ENCODE measurements around the gene RNF213.

DNA sequence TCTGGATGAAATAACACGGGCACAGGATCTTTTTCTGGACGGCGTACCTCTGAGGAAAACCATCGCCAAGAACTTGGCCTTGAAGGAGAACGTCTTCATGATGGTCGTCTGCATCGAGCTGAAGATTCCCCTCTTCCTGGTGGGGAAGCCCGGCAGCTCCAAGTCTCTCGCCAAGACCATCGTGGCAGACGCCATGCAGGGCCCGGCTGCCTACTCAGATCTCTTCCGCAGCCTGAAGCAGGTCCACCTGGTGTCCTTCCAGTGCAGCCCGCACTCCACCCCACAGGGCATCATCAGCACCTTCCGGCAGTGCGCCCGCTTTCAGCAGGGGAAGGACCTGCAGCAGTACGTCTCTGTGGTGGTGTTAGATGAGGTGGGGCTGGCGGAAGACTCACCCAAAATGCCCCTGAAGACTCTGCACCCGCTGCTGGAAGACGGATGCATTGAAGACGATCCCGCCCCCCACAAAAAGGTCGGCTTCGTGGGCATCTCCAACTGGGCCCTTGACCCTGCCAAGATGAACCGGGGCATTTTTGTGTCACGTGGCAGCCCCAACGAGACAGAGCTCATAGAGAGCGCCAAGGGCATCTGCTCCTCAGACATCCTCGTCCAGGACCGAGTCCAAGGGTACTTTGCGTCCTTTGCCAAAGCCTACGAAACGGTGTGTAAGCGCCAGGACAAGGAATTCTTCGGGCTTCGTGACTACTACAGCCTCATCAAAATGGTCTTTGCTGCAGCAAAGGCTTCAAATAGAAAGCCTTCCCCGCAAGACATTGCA lies 86.0 kb downstream of the RNF213 start:
- TF ChIP-seq IRF2 (CRISPR knock-in tag; IDR thresholded peaks at IDR 0.05; ENCODE audit: borderline replicate concordance, low read depth) (no peak), CREB1 (CRISPR knock-in tag; IDR thresholded peaks at IDR 0.05) (no peak), ZNF263 (CRISPR knock-in tag; IDR thresholded peaks at IDR 0.05; ENCODE audit: low read depth) (no peak), ESRRA (CRISPR knock-in tag; IDR thresholded peaks at IDR 0.05; ENCODE audit: borderline replicate concordance) (no peak), NFE2L1 (CRISPR knock-in tag; IDR thresholded peaks at IDR 0.05) (no peak), JUN (CRISPR knock-in tag; IDR thresholded peaks at IDR 0.05) (no peak)
- TF ChIP-seq, protein P1, sequence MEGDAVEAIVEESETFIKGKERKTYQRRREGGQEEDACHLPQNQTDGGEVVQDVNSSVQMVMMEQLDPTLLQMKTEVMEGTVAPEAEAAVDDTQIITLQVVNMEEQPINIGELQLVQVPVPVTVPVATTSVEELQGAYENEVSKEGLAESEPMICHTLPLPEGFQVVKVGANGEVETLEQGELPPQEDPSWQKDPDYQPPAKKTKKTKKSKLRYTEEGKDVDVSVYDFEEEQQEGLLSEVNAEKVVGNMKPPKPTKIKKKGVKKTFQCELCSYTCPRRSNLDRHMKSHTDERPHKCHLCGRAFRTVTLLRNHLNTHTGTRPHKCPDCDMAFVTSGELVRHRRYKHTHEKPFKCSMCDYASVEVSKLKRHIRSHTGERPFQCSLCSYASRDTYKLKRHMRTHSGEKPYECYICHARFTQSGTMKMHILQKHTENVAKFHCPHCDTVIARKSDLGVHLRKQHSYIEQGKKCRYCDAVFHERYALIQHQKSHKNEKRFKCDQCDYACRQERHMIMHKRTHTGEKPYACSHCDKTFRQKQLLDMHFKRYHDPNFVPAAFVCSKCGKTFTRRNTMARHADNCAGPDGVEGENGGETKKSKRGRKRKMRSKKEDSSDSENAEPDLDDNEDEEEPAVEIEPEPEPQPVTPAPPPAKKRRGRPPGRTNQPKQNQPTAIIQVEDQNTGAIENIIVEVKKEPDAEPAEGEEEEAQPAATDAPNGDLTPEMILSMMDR (IDR thresholded peaks at IDR 0.05): no peak
- TF ChIP-seq, protein P2, sequence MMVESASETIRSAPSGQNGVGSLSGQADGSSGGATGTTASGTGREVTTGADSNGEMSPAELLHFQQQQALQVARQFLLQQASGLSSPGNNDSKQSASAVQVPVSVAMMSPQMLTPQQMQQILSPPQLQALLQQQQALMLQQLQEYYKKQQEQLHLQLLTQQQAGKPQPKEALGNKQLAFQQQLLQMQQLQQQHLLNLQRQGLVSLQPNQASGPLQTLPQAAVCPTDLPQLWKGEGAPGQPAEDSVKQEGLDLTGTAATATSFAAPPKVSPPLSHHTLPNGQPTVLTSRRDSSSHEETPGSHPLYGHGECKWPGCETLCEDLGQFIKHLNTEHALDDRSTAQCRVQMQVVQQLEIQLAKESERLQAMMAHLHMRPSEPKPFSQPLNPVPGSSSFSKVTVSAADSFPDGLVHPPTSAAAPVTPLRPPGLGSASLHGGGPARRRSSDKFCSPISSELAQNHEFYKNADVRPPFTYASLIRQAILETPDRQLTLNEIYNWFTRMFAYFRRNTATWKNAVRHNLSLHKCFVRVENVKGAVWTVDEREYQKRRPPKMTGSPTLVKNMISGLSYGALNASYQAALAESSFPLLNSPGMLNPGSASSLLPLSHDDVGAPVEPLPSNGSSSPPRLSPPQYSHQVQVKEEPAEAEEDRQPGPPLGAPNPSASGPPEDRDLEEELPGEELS (CRISPR knock-in tag; IDR thresholded peaks at IDR 0.05): no peak
- TF ChIP-seq, protein P3, sequence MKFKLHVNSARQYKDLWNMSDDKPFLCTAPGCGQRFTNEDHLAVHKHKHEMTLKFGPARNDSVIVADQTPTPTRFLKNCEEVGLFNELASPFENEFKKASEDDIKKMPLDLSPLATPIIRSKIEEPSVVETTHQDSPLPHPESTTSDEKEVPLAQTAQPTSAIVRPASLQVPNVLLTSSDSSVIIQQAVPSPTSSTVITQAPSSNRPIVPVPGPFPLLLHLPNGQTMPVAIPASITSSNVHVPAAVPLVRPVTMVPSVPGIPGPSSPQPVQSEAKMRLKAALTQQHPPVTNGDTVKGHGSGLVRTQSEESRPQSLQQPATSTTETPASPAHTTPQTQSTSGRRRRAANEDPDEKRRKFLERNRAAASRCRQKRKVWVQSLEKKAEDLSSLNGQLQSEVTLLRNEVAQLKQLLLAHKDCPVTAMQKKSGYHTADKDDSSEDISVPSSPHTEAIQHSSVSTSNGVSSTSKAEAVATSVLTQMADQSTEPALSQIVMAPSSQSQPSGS (CRISPR knock-in tag; IDR thresholded peaks at IDR 0.05; ENCODE audit: borderline replicate concordance, low read depth): no peak
- TF ChIP-seq, protein P4, sequence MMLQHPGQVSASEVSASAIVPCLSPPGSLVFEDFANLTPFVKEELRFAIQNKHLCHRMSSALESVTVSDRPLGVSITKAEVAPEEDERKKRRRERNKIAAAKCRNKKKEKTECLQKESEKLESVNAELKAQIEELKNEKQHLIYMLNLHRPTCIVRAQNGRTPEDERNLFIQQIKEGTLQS (CRISPR knock-in tag; conservative IDR thresholded peaks at IDR 0.05): no peak
- TF ChIP-seq, protein P5, sequence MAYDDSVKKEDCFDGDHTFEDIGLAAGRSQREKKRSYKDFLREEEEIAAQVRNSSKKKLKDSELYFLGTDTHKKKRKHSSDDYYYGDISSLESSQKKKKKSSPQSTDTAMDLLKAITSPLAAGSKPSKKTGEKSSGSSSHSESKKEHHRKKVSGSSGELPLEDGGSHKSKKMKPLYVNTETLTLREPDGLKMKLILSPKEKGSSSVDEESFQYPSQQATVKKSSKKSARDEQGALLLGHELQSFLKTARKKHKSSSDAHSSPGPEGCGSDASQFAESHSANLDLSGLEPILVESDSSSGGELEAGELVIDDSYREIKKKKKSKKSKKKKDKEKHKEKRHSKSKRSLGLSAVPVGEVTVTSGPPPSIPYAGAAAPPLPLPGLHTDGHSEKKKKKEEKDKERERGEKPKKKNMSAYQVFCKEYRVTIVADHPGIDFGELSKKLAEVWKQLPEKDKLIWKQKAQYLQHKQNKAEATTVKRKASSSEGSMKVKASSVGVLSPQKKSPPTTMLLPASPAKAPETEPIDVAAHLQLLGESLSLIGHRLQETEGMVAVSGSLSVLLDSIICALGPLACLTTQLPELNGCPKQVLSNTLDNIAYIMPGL (CRISPR knock-in tag; IDR thresholded peaks at IDR 0.05): no peak
- TF ChIP-seq, protein P6, sequence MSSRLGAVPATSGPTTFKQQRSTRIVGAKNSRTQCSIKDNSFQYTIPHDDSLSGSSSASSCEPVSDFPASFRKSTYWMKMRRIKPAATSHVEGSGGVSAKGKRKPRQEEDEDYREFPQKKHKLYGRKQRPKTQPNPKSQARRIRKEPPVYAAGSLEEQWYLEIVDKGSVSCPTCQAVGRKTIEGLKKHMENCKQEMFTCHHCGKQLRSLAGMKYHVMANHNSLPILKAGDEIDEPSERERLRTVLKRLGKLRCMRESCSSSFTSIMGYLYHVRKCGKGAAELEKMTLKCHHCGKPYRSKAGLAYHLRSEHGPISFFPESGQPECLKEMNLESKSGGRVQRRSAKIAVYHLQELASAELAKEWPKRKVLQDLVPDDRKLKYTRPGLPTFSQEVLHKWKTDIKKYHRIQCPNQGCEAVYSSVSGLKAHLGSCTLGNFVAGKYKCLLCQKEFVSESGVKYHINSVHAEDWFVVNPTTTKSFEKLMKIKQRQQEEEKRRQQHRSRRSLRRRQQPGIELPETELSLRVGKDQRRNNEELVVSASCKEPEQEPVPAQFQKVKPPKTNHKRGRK (CRISPR knock-in tag; IDR thresholded peaks at IDR 0.05; ENCODE audit: borderline replicate concordance): no peak

Data from WTC11 (cell line).